HG02610 (cell line): ENCODE results near the gene SYCE3.
"Not testable (repeated sequence)": the region's sequence is repeated elsewhere in the genome, so short reads cannot be mapped to it uniquely, and the experiment has no call there.

Experiments
- ATAC-seq: cut with Tn5 transposase; IDR thresholded peaks from one replicate; pipeline ENCODE4 v1.9.1; 2021; ENCODE audit warnings: mild to moderate bottlenecking, moderate library complexity; ENCODE audit not compliant: unreplicated experiment

SYCE3 gene

DNA sequence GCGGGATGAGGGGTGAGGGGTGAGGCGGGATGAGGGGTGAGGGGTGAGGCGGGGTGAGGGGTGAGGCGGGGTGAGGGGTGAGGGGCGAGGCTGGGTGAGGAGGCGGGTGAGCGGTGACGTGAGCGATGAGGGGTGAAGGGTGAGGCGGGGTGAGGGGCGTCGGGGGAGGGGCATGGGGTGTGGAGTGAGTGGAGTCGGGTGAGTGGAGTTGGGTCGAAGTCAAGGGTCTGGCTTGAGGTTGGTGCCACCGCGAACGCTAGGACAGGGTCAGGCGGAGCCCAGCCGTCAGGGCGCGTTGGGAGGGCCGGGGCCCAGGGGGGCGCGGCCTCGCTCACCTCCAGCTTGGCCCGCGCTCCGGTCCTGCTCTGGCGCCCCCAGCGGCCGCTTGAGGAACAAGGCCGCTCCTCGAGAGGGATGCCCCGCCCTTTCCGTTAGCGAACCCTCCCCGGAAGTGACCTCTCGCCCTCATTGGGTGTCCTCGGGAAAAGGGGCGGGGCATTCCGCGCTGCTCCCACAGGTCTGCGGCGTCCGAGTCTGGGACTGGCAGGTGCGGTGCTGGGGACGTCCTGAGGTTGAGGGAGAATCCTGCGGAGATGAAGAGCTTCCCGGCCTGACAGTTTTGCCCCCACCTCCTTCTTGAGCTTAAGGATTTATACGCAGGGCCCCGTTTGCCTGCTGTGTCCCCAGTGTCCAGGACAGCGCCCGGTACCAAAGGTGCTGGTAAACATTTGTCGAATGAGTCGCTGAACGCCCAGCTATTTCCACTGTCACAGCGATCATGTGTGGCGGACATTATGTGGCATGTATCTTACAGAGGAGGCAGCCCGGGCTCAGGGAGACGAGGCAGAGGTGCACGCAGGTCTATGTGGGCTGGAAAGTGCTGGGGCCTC lies at the start of gene SYCE3:
SYCE3 (minus strand) TSS at position 397 of the 890 bp plus-strand sequence. CDS start 6,514 bp downstream, outside the sequence.
- ATAC-seq = peak; percentile 88

DNA sequence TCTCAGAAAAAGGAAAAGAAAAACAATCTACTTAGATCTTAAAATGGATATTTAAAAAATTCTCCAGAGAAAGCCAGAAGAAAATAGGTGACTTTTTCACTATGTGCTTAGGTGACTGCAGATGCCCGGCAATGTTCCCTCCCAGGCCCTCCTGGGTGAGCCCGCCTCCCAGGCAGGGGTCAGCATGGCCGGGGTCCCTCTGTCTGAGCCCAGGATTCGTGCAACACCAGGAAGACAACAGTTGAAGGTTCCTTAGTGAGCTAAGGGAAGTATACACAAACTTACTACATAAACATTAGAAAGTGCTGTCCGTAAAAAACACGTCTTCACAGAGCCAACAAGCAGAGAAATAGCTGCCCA lies 49.4 kb upstream of the SYCE3 start:
- ATAC-seq = no peak

DNA sequence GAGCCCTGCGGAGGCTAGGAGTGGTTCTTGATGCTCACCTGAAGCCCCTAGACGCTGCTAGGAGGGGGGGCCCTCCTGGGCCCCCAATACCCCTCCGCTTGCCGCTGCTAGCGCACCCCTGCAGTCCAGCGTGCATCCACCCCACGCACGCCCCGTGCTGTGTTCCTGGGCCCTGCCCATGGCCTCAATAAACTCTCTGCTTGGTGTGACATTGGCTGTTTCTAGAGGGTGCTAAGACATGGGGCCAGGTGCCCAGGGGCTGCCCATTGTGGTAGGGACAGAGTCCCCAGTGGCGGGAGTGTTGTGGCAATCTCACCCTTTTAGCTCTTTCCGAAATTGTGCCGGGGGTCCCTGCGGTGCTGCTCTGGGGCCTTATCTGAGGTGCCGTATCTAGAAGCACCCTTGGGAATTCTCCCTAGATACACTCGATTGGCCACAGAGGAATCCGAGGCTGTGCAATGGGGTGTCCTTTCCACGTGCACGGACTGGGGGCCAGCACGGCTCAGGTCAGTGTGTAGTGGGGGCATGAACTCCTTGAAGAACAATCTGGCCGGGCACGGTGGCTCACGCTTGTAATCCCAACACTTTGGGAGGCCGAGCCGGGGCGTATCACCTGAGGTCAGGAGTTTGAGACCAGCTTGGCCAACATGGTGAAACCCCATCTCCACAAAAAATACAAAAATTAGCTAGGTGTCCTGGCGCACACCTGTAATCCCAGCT lies 48.8 kb upstream of the SYCE3 start:
- no peak for ATAC-seq

DNA sequence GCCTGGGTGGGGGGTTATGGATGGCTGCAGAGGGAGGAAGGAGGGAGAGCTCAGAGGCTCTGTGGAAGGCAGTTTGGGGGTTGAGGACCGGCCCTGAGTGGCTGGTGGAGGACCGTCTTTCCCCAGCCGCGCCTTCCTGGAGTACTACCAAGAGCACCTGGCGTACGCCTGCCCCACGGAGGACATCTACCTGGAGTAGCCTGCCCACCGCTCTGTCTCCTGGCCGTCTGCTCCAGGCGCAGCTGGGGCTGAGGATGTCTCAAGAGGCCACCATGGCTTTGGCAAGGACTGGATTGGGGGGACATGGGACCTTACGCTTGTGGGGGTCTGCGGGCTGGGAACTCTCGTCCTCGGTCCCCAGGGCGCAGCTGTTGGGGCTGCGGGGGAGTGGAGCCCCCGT lies 47.9 kb upstream of the SYCE3 start:
- no peak for ATAC-seq

GRCh38 chr22:50610041-50610451 lies 47.3 kb upstream of the SYCE3 start:
- ATAC-seq = no peak

GRCh38 chr22:50609599-50609998 lies 46.9 kb upstream of the SYCE3 start:
- no peak for ATAC-seq

DNA sequence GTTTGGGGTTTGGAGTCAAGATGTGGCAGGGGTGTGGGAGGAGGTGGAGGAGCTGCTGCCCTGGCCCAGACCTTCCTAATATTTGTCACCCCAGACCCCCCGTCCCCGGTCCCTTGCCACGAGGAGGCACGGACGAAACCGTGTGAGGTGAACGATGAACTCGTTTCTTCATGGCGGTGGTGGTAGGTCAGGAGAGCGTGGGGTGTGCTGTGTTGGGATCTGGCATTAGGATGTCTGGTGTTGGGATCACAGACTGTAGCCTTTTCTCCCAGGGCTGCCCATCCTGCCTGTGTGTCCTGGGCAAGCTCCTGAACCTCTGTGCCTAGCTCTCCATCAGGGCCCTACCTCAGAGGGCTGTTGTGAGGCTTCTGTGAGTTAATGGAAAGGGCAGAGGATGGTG lies 46.3 kb upstream of the SYCE3 start:
- ATAC-seq = no peak

DNA sequence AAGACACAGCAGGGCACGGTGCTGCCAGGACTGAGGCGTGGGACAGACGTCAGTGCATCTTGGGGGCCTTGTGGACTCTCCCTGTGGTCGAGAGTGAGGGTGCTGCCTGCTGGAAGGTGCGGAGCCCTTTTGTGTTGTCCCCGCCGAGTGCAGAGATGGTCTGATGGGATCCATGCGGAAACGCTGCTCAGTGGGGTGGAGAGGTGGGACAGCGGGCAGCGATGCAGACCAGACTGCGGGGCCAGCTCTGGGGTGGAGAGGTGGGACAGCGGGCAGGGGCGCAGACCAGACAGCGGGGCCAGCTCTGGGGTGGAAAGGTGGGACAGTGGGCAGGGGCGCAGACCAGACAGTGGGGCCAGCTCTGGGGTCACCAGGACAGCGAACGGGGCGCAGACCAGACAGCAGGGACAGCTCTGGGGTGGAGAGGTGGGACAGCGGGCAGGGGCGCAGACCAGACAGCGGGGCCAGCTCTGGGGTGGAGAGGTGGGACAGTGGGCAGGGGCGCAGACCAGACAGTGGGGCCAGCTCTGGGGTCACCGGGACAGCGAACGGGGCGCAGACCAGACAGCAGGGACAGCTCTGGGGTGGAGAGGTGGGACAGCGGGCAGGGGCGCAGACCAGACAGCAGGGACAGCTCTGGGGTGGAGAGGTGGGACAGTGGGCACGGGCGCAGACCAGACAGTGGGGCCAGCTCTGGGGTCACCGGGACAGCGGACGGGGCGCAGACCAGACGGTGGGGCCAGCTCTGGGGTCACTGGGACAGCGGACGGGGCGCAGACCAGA lies 45.5 kb upstream of the SYCE3 start:
- ATAC-seq = not testable (repeated sequence)

DNA sequence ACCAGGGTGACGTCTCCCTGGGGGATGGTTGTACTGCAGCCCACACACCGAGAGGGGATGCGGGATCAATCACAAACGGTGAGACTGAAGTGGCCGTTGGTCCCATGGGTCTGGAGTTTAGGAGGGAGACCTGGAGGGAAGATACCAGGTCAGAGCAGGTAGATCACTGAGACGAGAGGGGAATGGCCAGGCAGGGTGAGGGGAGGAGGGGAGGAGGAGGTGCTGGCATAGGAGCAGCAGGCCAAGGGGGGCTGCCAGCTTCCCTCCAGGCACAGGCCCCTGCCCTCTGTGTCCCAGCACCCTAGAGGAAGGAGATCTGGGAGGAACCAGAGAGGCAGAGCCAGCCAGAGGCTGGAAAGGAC lies 44.9 kb upstream of the SYCE3 start:
- no peak for ATAC-seq

- no peak for ATAC-seq
Observed at GRCh38 chr22:50606946-50607658, 44.4 kb upstream of the SYCE3 start.

- no peak for ATAC-seq
Observed at GRCh38 chr22:50606165-50606945, 43.6 kb upstream of the SYCE3 start.

- ATAC-seq = no peak
Observed at GRCh38 chr22:50605613-50606074, 42.9 kb upstream of the SYCE3 start.

GRCh38 chr22:50605002-50605612 lies 42.4 kb upstream of the SYCE3 start:
- ATAC-seq = no peak

GRCh38 chr22:50604256-50605001 lies 41.7 kb upstream of the SYCE3 start:
- ATAC-seq = no peak

DNA sequence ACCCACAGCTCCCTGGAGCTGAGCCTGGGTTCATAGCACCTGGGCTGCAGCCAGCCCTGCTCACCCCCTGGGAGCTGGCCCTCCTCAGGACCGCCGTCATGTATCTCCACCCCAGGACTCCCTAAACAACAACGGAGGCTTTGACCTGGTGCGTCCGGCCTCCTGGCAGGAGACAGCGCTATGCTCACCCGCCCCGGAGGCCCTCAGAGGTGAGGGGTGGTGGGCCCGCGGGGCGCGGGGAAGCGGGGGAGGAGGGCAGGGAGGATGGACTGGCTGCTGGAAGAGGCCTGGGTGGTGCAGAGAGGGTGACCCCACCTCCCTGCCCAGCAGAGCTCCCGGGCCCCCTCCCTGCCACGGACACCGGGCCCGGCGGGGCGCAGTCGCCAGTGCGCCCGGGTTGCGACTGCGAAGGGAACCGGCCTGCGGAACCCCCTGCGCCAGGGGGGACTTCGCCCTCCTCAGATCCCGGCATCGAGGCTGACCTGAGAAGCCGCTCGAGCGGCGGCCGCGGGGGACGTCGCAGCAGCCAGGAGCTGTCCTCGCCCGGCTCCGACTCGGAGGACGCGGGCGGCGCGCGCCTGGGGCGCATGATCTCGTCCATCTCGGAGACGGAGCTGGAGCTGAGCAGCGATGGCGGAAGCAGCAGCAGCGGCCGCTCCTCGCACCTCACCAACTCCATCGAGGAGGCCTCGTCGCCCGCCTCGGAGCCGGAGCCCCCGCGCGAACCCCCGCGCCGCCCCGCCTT lies 41.0 kb upstream of the SYCE3 start:
- no peak for ATAC-seq

- ATAC-seq = no peak
Observed at GRCh38 chr22:50602338-50602700, 39.6 kb upstream of the SYCE3 start.

GRCh38 chr22:50601669-50602337 lies 39.1 kb upstream of the SYCE3 start:
- ATAC-seq = no peak
